ENCODE data around the gene HRAS.

The HRAS gene

DNA sequence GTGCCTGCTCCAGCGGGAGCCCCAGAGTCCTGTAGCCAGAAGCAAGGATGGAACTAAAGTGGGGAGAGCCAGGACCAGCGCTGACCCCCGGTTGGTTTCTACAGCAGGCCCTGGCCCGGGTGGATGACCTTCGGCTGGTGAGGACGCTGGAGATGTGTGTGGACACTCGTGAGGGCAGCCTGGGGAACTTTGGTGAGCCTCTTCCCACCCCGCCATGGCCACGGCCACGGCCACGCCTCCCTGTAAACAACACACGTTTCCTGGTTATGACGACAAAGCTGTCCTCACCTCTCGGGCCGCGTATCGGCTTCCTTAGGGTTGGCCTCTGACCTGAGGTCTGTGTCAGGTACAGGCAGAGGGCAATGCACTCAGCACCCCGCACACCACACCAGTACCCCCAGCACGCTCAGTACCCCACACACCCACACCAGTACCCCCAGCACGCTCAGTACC lies 6.1 kb upstream of the HRAS start:
- DNase-seq (ENCODE audit: low read depth), result no peak
- H3K4me3 ChIP-seq (ENCODE audit: control insufficient read depth, low read depth, low read length), result no peak overlapping the region
- TF ChIP-seq, protein P1, sequence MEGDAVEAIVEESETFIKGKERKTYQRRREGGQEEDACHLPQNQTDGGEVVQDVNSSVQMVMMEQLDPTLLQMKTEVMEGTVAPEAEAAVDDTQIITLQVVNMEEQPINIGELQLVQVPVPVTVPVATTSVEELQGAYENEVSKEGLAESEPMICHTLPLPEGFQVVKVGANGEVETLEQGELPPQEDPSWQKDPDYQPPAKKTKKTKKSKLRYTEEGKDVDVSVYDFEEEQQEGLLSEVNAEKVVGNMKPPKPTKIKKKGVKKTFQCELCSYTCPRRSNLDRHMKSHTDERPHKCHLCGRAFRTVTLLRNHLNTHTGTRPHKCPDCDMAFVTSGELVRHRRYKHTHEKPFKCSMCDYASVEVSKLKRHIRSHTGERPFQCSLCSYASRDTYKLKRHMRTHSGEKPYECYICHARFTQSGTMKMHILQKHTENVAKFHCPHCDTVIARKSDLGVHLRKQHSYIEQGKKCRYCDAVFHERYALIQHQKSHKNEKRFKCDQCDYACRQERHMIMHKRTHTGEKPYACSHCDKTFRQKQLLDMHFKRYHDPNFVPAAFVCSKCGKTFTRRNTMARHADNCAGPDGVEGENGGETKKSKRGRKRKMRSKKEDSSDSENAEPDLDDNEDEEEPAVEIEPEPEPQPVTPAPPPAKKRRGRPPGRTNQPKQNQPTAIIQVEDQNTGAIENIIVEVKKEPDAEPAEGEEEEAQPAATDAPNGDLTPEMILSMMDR (conservative IDR thresholded peaks at IDR 0.05; ENCODE audit: control insufficient read depth, insufficient read depth, low read depth, low read length), result no peak

DNA sequence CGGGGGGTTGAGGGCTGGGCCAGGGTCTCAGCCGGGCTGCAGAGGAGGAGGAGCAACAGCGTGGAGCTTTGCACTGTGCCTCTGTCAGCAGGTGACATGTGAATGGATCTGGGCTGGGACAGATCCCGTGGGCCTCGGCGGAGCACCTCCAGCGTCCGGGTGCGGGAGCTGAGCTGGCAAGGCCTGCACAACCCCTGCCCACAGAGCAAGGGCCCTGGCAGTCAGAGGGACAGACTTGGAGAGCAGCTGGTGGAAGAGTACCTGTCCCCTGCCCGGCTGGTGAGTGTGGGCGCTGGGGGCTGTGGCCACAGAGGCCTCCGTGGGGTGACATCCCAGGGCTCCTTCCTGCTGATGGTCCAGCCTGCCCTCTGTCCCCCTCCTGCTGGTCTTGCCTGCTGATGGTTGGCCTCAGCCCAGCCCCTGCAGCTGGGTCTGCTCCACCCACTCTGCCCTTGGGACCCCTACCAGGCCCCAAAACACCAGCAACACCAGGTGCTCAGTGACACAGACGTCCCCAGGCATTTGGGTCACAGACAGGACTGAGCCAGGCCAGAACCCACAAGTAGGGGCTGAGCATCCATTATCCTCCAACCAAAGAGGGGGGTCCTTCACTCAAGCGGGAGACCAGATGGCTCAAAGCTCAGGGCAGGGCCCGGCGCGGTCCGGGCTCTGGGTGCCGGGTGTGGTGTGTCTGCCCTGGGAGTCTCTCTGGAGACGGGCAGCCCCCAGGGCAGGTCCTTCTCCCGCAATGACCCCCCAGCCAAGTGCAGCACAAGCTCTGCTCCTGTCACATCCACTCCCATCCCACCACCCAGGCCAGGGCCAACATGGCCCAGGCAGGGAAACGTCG lies 5.4 kb upstream of the HRAS start:
- TF ChIP-seq, protein P1 (conservative IDR thresholded peaks at IDR 0.05; ENCODE audit: control insufficient read depth, insufficient read depth, low read depth, low read length), result no peak
- H3K4me3 ChIP-seq (ENCODE audit: control insufficient read depth, low read depth, low read length), result no peak overlapping the region
- no peak for DNase-seq (ENCODE audit: low read depth)

DNA sequence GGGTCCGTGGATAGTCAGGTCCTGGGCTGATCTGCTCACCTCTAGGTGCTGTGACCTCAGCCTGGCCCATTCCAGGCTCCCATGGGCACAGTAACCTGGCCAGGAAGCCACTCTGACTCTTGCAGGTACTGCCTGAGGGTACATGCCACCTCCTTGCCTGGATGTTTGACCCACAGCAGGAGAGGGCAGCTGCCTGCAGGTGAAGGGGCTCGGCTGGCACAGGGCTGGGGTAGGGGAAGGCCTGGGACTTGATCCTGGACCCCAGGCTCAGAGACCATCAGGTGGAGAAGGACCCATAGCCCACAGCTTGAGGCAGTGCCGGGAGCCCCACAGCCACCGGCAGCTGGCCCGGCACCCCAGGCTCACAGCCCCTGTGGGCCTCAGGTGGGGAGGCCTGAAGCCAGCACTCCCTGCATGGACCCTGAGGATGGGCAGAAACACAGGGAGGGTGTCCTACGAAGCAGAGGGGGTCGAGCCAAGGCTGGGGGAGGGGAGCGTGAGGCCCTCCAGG lies 4.7 kb upstream of the HRAS start:
- TF ChIP-seq, protein P1 (conservative IDR thresholded peaks at IDR 0.05; ENCODE audit: control insufficient read depth, insufficient read depth, low read depth, low read length), result no peak
- no peak for DNase-seq (ENCODE audit: low read depth)
- H3K4me3 ChIP-seq (ENCODE audit: control insufficient read depth, low read depth, low read length), result no peak overlapping the region

DNA sequence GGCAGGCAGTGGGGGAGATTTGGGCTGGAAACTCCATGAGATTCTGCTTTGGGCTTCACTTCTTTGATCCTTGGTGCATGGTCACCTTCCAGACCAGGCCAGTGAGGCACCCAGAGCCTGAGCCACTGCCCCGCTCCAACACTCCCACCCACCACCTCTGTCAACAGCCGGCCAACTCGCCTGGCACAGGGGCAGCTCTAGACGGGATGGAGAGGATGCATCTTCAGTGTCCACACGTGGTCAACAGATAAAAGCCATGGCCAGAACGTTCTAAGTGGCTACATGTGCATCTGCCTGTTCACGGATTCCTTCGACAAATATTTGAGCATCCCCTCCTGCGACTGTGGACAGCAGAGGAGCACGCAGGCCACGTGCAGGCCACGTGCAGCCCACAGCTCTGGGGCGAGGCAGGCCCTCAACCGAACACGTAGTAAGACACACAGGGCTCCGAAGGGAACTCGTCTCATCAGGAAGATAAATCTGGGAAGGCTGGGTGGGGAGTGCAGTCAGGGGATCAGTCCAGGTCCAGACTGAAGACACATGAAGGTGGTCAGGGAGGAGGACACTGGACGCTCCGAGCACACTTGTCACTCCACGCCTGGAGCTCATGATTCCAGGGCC lies 3.2 kb upstream of the HRAS start:
- TF ChIP-seq, protein P1 (conservative IDR thresholded peaks at IDR 0.05; ENCODE audit: control insufficient read depth, insufficient read depth, low read depth, low read length), result no peak
- H3K4me3 ChIP-seq (ENCODE audit: control insufficient read depth, low read depth, low read length), result no peak overlapping the region
- DNase-seq (ENCODE audit: low read depth), result no peak

DNA sequence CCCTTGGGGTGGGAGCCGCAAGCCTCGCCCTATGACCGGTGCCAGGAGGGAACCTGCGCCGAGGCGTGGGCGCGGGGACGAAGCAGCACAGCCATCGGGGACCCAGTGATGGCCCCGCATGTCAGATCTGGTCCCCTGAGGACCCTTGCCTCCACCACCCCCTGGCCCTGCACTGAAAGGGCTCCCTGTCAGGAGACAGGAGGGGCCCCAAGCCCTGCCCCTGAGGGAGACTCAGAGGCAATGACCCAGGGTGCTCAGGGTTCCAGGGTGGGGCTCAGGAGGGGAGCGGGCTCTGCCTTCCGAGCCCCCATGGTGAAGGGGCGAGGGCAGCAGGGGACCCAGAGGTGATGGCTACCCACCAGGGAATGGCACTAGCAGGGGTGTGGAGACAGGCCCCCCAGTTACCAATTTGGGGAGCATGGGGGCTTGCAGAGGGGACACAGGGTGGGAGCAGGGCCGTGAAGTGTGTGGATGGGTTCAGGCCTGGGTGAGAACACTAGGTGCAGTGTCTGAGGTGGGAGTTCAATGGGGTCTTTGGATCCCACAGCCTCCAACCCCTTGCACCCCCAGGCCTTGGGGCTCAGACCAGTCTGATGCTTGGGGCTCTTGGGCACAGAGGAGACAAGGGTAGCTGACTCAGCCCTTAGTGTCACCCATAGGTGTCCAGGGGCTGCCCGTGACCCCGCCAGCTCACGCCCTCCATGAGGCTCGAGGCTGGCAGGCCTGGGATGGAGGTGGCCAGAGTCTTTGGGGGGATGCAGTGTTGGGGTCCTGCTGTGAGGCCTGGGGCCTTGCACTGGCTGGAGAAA lies 2.5 kb upstream of the HRAS start:
- peak overlapping the region; percentile 1 for H3K4me3 ChIP-seq (ENCODE audit: control insufficient read depth, low read depth, low read length)

More for the DNA sequence above, 2.5 kb upstream of the HRAS start:
- TF ChIP-seq, protein P1 (conservative IDR thresholded peaks at IDR 0.05; ENCODE audit: control insufficient read depth, insufficient read depth, low read depth, low read length), result no peak
- DNase-seq (ENCODE audit: low read depth), result no peak

Measured in fibroblast of mammary gland (primary cell).